ENCODE measurements around the gene METAP1.

DNA sequence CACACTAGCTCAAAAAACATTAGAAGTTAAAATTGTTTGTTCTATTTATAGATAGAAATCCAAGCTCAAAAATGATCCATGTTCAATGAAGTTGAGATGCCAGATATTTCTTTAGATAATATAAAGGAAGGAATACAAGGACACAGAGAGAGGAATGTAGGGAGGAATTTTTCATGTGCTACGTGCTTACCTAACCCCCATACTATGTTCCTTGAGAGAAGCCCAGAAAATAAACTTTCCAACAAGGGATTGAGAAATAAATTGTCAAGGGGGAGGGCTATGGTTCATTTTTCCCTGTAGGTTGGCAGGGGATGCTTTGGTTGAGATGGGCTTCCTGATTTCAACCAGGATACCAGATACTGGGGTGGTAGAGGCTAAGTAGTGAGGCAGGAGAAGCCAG lies 108.6 kb downstream of the METAP1 start:
- TF ChIP-seq CHD4 (IDR thresholded peaks at IDR 0.05; ENCODE audit: borderline replicate concordance) (no peak), SREBF2 (IDR thresholded peaks at IDR 0.05) (no peak), NR3C1 (IDR thresholded peaks at IDR 0.05) (no peak), MAZ (IDR thresholded peaks at IDR 0.05; ENCODE audit: borderline replicate concordance, low read depth, low read length) (no peak), JUN (IDR thresholded peaks at IDR 0.05) (no peak), POLR2A (IDR thresholded peaks at IDR 0.05; ENCODE audit: low read length) (no peak), RAD21 (conservative IDR thresholded peaks at IDR 0.05 in 1 of 2, IDR thresholded peaks at IDR 0.05 in 1 of 2) (no peak), CEBPB (IDR thresholded peaks at IDR 0.05) (no peak), RFX5 (IDR thresholded peaks at IDR 0.05) (no peak)
- TF ChIP-seq, protein P1, sequence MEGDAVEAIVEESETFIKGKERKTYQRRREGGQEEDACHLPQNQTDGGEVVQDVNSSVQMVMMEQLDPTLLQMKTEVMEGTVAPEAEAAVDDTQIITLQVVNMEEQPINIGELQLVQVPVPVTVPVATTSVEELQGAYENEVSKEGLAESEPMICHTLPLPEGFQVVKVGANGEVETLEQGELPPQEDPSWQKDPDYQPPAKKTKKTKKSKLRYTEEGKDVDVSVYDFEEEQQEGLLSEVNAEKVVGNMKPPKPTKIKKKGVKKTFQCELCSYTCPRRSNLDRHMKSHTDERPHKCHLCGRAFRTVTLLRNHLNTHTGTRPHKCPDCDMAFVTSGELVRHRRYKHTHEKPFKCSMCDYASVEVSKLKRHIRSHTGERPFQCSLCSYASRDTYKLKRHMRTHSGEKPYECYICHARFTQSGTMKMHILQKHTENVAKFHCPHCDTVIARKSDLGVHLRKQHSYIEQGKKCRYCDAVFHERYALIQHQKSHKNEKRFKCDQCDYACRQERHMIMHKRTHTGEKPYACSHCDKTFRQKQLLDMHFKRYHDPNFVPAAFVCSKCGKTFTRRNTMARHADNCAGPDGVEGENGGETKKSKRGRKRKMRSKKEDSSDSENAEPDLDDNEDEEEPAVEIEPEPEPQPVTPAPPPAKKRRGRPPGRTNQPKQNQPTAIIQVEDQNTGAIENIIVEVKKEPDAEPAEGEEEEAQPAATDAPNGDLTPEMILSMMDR (IDR thresholded peaks at IDR 0.05): no peak
- TF ChIP-seq, protein P2, sequence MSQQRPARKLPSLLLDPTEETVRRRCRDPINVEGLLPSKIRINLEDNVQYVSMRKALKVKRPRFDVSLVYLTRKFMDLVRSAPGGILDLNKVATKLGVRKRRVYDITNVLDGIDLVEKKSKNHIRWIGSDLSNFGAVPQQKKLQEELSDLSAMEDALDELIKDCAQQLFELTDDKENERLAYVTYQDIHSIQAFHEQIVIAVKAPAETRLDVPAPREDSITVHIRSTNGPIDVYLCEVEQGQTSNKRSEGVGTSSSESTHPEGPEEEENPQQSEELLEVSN (IDR thresholded peaks at IDR 0.05; ENCODE audit: borderline replicate concordance, low read depth): no peak

Data from A549 (cell line).